NCI-H2029 treated with DMSO at 0.1 percent for 48 hours (cell line): ENCODE results near the gene VCX3B.
"Not testable (repeated sequence)": the region's sequence is repeated elsewhere in the genome, so short reads cannot be mapped to it uniquely, and the experiment has no call there.

ENCODE experiments used
- DNase-seq: peaks from one replicate; lab custom pipeline; 2025; lab: John Stamatoyannopoulos, UW

The VCX3B gene

DNA sequence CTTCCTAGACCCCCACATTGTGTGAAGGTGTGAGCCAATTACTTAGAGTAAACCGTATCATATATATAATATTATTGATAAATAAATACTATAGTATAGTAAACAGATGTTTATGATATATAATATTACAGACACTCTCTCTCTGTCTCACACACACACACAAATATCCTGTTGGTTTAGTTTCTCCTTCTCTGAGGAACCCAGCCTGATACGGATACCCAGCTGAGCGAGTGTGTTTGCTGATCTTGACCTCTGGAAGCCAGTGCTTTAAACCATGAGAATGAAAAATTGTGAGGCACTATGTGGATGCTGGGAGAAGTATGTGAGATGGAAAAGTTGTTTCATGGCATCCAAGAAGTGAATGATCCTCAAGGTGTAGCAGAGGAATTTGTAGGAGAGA is at the start of gene VCX3B:
Gene VCX3B (plus strand): TSS at position 301 of the 400 bp plus-strand sequence. CDS start 621 bp downstream, outside the sequence.
- DNase-seq, result not testable (repeated sequence)

DNA sequence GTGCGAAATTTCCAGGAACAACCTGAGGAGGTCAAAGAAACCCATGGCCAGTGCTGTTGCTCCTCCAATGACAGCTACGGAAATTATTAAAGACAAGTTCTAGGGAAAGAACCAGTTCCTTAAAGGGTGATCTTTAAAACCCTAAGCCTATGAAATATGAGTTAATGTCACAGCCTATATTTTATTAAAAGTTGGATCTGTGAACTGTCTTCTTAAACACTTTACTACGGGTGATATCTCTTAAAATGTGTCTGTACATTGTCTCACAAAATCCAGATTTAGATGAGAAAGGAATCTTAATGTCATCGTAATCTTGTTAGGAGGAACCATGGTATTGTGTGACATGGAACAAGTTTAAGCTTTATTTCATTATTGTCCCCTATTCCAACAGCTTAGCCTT is 46.3 kb upstream of the VCX3B start:
- no peak for DNase-seq

DNA sequence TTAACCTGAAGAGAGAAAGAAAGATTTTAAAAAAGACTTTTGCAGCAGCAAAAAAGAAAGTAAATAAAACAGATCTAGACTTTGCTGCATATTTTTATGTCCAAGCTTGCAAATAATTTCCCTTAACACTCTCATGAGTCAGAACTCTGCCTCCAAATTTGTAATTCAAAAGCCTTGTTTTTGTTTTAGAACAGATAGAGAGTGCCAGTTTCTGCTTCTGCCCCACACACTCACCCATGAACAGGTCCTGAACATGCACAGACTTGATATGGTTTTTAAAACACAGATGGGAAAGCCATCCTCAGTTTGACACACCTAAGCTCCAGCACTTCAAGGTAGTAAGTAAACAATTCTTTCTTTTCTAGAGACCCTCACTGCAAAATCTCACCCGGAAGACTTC is 39.7 kb upstream of the VCX3B start:
- DNase-seq, result no peak

DNA sequence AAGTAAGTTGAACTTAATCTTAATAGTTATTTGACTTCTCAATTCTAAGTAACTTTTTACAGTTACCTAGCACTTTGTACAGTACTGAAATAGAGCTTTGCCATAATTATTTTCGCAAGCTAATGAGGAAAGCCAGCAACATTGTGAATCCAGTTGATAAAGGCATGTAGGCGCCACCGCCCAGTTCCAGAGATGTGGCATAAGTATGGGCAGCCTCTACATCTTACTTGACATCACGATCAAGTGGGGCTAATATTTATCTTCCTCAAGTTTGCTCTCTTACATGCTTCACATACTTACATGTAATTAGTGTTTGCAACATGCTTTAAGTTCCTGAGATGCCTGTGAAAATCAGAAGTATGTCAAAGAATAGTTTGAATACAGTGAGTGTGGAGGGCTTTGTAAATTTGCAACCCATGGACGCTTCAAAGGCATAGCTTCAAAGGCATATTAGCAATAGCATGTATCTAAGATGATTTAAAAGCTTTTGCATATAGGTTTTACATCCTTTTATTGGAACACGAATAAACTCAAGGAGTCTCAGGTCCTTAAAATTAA is 34.9 kb upstream of the VCX3B start:
- DNase-seq, result no peak

DNA sequence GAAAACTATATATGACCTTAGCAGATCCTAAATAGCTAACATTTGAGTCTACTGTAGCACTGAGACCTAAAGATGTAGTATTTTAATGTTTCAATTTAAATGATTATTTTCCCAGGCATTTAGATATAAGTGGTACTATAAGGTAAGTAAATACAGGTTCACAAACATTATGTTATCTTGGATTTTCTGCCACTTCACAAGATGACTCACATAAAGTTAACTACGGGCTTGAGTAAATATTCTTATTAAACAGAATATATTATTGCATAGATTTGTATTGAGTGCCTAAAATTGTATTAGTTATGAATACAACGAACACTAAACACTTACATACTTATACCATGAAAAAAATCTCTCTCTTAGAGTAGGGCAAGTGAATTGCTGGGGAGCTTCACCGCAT is 34.2 kb upstream of the VCX3B start:
- DNase-seq, result no peak

DNA sequence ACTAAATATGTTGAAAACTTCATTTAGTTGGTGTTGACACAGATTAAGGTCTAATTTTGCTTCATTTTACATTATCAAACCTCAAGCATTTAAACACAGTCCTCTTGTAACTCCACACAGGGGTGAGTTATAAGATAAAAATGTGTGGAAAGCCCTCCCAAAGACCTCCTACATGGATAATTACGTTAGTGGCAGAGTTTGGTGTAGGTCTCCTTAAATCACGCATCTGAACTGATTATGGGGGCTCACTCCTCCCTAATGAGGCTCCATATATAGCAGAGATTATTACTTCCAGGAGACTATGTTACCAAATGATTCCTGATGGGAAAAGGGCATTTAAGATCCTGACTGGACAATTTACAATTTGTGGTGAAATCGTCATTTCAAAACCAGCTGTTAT is 32.2 kb upstream of the VCX3B start:
- DNase-seq, result no peak

DNA sequence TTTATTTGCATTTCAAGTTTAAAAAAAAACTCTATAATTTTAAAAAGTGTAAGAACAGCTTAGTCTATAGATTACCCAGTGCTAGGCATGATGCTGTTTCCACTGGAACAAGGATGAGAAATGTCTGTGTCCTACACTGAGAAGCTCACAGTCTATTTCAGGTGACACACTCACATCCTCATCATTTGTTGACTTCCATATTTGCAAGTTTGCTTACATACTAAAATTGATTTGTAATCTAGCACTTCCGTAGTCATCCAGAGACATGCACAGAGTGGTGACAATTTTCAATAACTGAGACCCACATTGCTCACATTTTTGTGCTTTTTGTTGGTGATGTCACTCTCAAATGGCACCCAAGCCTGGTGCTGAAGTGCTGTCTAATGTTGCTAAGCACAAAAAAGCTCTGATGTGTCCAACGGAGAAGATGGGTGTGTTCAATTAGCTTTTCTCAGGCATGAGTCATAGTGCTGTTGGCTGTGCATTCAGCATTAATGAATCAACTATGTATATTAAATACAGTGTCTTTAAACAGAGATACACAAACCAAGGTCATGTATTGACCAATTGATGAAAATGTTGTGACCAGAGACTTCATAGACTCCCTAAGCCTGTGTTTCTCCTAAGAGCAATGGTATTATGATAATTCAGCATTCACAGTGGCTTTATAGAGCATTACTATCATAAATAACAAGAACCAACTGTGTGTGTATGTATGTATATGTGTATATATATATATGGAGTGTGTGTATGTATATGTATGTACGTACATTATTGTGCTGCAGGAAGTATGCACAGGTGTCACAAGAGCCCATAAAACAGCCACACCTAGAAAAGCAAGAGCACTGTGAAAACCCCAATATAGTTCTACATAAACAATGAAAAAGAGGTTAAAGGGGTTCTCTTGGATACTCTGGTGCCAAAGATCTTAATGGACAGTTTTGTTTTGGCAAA is 31.2 kb upstream of the VCX3B start:
- no peak for DNase-seq

DNA sequence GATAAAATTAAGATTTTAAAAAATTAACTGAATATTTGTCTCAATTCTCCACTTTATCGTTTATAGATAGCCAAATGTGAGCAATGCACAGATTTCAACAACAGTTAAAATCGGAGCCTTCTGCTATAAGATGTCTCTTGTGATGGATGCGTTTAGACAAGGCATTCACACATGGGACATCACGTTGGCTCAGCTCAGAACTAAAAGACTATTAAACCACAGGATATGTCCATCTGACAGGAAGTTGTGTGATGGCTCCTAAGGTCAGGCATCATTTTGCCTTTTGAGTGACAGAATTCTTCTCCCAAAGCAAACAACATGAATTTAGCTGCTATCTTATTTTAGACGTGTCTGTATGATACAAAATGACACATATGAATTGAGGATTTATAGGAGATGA is 17.3 kb upstream of the VCX3B start:
- no peak for DNase-seq

DNA sequence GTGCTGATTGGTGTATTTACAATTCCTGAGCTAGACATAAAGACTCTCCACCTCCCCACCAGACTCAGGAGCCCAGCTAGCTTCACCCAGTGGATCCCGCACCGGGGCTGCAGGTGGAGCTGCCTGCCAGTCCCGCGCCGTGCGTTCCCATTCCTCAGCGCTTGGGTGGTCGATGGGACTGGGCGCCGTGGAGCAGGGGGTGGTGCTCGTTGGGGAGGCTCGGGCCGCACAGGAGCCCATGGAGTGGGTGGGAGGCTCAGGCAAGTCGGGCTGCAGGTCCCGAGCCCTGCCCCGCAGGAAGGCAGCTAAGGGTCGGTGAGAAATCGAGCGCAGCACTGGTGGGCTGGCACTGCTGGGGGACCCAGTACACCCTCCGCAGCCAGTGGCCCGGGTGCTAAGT is 12.3 kb upstream of the VCX3B start:
- DNase-seq, result not testable (repeated sequence)

DNA sequence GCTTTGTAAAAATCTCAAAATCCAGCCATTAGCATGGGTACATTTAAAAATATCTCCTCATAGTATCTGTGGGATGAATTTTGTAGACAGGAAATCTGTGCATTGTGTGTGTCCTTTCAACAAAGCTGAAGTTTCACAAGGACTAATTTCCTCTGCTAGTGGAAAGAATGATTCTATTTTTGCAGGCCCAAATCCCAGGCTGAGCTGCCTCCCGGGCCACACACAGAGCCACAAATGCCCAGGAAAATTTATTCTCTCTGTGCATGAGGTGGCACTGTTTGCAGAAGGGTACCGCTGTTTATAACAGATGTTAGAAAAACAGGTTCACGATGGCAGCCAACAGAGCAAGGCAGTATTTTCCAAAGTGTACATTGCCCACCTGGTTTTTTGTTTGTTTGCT is 11.0 kb upstream of the VCX3B start:
- no peak for DNase-seq

DNA sequence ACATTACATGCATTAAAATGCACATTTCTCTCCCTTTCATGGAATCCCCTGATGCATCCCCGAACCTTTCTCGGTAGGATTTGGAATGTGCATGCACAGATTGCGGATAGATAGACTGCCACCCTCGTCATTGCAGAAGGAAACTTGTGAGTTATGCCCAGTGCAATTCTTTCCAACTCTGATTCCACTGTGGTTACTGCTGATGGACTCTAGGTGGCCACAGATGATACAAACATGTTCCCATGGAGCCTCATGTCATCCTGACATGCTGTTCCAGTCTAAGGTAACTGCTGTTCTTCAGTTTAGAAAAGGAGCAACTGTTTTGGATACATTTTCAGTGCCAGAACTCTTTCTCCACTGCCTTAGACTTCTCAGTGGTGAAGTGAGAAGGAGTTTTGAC is 9.1 kb upstream of the VCX3B start:
- DNase-seq, result no peak

DNA sequence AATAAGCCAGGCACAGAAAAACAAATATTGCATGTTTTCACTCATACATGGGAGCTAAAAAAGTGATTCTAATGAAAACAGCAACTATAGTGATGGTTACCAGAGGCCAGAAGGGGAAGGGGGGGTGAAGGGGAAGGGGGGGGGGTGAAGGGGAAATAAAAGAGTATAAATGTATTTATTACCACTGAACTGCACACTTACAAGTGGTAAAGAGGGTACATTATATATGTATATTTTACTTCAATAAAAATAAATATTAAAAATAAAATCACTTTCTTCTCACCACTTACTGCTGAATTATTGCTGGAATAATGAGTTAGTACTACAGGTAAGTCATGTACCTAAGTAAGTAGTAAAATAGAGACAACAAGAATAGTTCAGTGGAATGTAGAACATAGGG is 2.1 kb upstream of the VCX3B start:
- DNase-seq, result no peak

DNA sequence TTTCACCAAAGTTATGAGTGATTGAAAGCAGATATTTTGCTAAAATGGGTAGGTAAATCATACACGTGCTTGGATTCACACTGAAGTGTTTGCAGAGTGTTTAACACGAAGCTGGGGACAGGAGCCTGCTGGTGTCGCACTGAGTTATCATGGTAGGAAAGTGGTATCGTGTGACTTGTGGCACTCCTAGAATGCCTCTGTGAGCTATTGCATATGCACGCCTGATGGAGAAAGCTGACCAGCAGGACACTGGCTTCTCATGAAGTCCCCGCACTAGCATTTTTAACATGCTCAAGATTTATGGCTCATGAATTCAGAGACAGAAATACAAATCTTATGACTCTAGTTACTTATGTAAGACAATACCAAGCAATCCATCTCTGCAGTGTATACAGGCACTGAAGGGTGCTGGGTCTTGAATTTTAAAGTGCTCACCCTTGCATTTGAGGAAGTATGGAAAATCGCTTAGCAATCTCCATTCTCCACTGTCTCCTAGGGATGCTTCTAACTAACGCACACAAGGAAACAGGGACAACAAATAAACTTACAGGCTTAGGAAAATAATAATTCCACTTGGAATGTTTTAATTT is 19.8 kb downstream of the VCX3B start:
- peak; percentile 8 for DNase-seq

DNA sequence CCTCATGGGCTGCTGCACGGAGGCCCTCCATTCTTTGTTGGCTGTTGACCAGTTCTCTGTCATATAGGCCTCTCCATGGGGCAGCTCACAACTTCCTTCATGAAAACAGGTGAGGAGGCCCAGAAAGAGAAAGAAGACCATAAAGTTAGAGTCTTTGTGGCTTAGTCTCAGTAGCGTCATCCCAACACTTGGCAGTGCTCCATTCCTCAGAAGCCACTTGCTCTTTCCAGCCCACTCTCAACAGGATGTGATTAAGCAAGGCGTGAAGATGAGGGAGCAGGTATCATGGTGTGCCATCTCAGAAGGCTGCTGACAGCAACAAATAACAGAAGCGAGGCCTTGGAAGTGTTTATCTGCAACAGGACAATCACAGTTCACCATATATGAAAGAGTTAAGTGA is 30.4 kb downstream of the VCX3B start:
- not testable (repeated sequence) for DNase-seq

DNA sequence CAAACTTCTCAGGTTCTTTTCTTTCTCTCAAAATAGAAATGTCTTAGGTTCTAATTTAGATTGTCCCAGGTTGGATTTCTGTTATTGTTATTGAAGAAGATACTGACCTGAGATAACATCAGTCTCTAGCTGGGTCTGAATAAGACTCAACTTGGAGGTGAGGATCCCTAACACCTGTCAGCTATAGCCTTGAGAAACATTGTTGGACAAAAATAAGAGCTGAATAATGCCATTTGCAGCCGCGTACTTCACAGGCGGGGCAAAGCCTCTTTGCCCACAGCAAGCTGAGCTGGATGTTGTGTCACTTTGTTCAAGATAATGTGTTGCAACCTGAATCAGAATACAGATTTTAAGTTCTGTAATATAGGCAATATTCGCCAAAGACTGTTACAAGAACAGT is 35.6 kb downstream of the VCX3B start:
- DNase-seq, result no peak

DNA sequence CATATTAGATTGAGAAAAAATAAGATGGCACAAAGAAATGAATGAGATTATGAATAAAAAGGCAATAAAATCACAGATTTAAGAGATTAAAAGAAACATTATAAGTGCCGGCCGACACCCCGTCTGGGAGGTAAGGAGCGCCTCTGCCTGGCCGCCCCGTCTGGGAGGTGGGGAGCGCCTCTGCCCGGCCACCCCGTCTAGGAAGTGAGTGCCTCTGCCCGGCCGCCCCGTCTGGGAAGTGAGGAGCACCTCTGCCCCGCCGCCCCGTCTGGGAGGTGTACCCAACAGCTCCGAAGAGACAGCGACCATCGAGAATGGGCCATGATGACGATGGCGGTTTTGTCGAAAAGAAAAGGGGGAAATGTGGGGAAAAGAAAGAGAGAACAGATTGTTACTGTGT is 37.5 kb downstream of the VCX3B start:
- not testable (repeated sequence) for DNase-seq

DNA sequence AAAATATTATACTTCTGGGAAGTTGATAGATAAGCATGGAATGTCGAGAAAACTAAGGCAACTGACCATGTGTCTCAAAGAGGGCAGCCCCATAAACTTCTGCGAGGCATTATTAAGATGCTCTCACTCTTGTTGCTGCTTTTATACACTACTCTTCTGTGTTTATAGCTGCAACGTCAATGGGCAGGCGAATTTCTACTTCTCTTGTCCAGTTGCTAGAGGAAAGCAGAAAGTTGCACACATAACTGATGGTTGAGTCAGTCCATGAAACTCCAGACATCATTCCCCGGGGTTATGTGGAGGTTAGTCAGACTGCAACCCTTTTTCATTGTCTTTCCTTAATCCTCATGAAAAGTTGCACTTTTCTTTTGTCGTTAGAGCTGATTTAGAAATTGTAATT is 39.8 kb downstream of the VCX3B start:
- no peak for DNase-seq
